Midbrain (tissue), 1 donor: ENCODE data around the gene MFSD11.
"Not testable (repeated sequence)": the region's sequence is repeated elsewhere in the genome, so short reads cannot be mapped to it uniquely, and the experiment has no call there.

ENCODE experiments used
- DNase-seq: peaks from one replicate; lab custom pipeline; 2025; lab: John Stamatoyannopoulos, UW

MFSD11 gene

GRCh38 chr17:76737676-76738467, at the start of gene MFSD11:
TSS of gene MFSD11 (plus strand) at chr17:76738119. CDS start at chr17:76738353, 234 bp downstream.
- DNase-seq, result peak; percentile 92

DNA sequence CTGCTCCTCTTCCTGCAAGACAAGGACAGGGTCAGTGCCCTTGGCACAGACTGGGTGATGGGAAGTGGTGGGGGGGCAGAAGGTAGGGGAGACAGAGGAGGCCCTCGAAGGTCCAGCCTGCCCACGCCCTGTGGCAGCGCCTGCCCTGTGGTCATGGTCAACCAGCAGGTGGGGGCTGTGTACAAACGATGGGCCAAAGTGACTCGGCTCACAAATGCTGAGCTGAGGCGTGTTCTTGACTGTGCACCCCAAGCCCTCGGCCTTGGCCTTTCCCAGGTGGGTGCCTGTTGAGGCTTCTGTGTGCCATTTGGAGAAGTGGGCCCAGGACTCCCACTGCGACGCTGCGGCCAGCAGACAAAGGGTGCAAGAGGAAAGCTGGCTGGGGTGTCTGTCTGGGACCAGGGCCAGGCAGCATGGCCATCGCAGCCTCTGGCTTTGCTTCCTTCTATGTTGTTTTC, 49.7 kb upstream of the MFSD11 start:
- DNase-seq, result no peak

- no peak for DNase-seq
Measured at GRCh38 chr17:76689859-76690258, 48.1 kb upstream of the MFSD11 start.

DNA sequence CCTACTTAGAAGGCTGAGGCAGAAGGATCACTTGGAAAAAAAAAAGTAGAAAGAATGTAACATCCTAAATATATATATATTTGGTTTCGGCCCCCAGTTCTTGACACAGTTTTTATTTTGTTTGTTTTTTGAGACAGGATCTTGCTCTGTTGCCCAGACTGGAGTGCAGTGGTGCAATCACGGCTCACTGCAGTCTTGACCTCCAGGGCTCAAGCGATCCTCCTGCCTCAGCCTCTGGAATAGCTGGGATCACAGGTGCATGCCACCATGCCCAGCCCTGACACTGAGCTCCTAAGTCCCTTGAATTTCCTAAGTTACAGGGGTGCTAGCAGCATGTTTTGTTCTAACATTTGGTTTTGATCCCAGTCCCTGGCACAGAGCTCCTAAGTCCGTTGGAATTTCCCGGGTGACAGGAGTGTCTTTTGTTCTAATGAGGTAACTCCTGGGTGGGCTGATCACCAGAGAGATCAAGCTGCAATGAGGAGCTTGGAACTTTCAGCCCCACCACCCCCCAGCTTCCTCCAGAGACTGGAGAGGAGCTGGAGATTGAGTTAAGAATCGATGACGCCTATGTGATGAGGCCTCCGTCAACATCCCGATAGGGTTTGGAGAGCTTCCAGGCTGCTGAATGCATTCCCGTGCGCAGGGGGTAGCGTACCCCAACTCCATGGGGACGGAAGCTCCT, 47.2 kb upstream of the MFSD11 start:
- no peak for DNase-seq

DNA sequence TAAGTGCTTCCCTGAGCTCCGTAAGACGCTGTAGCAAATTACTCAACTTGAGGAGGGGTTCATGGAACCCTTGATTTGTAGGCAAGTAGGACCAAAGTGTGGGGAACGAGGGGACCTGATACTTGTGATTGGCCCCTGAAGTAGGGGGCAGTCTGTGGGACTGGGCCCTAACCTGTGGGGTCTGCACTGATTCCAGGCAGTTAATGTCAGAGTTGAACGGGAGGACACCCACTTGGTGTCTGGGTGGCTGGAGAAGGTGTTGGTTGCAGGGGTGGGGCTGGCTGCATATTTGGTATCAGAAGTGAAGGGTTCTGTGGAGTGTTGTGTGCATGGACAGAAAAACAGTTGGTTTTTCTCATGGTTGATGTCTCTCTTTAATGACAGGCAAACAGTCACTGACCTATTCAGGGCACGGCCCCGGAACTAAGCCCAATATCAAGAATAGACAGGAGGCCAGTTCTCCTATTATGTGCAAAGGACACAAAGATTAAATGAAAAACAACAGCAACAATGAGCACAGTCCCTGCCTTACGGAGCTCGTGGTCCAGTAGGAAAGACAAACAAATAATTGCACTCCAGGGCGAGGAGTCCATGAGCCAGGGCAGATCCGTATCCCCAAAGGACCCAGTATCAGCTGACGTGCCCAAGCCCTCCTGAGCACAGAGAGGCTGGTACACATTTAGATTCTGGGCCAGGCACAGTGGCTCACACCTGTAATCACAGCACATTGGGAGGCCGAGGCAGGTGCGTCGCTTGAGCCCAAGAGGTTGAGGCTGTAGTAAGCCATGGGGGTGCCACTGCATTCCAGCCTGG, 46.3 kb upstream of the MFSD11 start:
- DNase-seq, result no peak

DNA sequence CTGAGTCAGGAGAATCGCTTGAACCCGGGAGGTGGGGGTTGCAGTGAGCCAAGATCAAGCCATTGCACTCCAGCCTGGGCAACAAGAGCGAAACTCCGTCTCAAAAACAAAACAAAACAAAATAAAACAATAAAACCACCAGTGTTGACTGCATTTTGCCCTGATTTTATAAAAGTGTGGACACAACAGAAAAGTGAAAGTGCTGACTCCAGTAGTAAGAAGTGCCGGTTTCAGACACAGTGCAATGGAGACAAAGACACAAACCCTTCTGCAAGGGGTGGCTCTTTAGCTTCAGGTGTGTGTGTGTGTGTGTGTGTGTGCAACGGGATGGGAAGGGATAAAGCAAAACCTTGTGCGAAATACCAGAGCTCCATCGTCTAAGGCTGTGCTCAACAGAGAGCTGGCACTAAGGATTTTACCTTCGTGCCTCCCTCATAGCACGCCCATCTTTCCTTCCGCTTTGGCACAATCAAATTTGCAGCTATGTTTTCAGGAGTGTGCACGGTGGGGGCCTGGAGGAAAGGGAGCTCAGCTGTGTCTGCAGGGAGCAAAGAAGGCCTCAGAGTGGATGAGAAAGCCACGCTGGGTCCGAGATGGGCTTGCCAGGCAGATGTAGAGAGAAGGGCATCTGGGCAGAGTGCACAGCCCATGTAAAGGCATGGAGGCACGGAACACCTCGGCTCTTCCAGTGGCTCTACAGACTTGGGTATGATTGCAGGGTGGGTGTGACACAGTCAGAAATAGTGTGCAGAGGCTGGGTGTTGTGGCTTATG, 42.7 kb upstream of the MFSD11 start:
- DNase-seq, result no peak

DNA sequence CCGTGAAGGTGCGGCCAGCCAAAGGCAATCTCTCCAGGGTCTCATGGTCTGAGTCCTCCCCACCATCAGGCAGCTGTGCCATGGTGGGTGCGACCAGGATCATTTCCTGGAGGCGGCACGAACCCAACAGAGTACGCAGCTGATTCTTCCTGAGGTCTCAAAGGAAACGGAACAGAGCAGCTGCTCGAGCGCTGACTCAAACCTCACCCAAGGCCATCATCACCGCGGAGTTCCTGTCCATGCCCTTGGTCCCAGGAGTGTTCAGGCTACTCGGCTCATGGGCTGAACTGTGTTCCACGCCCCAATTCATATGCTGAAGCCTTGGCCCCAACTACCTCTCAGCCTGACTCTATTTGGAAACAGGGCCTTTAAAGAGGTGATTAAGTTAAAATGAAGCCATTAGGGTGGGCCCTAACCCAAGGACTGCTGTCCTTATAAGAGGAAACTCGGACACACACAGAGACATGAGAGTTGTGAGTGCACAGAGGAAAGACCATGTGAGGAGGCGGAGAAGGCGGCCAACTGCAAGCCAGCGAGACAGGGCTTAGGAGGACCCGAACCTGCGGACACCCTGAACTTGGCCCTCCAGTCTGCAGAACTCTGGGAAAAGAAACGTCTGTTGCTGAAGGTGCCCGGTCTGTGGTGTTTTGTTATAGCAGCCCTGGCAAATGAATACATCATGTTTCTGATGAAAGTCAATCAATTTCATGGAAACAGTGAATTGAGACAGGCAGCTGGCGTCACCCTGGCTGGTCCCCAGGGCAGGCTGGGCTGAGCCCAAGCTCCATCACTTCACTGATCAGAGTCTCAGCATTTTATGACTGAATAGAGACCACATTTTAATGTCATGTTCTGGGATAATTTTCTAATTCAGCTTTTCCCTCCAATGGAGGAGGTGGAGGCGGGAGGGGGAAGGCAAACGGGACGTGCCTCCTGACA, 40.9 kb upstream of the MFSD11 start:
- no peak for DNase-seq

DNA sequence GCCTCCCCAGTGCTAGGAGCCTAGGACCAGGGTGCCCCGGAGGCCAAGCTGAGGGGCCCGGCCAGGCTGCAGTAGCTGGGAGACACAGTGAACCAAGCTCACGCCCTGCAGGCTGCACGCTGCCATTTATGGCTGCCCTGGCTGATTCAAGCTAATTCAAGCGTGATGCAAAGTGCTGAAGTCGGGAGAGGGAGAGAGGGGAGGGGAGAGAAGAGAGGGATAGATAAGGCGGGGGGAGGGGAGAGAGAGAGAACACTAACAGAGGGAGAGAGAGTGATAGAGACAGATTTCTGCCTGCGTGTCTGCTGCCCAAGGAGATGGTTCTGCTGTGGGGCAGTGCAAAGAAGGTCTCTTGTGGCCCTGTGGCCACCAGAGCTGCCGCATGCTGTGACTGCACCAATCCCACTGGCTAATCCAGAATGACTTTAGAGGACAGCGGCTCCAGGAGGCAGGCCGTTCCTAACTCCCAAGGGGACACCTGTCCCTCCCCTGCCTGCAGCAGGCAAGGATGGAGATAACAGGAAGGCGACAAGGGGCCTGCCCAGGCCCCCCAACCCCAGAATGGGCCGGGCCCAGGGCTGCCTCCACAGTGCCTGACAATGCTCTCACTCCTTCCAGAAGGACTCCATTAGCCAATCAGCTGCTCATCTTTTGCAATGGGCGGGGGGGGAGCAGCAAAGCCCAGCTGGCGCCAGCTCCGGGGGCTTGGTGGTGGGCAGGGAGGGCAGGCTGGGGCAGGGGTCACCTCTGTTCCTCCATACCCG, 40.0 kb upstream of the MFSD11 start:
- no peak for DNase-seq

DNA sequence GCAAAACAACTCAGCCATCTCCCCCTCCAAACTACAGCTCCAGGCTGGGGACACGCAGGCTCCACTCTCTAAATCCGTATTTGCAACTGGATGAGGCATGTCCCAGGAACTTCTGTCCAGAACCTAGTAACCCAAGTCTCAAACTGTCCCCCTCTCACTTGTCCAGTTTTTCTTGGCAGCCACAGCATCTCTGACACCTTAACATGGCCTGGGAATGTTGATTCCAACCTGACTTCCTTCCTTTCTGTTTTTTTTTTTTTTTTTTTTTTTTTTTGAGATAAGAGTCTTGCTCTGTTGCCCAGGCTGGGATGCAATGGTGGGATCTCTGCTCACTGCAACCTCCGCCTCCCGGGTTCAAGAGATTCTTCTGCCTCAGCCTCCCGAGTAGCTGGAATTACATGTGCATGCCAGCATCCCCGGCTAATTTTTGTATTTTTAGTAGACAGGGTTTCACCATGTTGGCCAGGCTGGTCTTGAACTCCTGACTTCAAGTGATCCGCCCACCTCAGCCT, 39.4 kb upstream of the MFSD11 start:
- not testable (repeated sequence) for DNase-seq

DNA sequence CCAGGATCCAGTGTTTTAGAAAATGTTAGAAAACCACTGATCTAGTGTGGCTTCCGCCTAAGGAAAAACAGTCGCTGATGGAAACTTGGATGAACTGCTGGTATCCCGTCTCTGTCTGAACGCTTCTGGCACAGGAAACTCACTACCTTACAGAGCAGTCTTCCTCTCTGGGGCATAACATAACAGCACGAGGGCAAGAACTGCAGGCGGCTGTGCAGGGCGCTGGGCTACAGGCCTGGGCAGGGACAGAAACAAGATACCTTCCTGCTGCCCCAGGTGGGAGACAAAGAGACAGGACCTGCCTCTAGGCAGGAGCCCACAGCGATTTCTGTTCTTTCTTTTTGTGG, 37.7 kb upstream of the MFSD11 start:
- DNase-seq, result no peak

GRCh38 chr17:76700617-76701470, 37.1 kb upstream of the MFSD11 start:
- DNase-seq, result no peak

- DNase-seq, result no peak
Measured at GRCh38 chr17:76701471-76701967, 36.4 kb upstream of the MFSD11 start.

GRCh38 chr17:76702076-76702475, 35.8 kb upstream of the MFSD11 start:
- no peak for DNase-seq

- DNase-seq, result no peak
Measured at GRCh38 chr17:76702941-76703637, 34.8 kb upstream of the MFSD11 start.

DNA sequence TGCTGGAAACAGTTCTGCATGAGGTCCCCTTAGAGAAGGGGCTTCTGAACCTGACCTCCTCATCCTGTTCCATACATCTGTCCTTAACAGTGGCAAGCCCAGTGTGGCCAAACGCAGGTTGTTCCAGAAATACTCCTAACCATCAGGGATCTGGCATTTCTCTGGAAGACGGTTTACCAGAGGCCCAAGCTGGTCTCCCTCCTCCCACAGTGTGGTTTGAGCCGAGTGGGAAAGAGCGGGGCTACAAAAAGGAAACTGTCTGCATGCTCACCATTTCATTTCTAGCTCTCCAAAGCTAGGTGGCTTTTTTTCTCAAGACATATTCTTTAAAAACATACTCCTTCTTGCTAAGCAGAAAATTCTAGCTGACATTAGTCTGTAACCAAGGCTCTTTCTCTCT, 33.1 kb upstream of the MFSD11 start:
- DNase-seq, result no peak

GRCh38 chr17:76706817-76707216, 31.1 kb upstream of the MFSD11 start:
- no peak for DNase-seq

- DNase-seq, result peak; percentile 76
Measured at GRCh38 chr17:76707985-76708807, 29.7 kb upstream of the MFSD11 start.
